GM06990 (cell line): ENCODE results near the gene ARL4D.

Experiments
- DNase-seq: peaks from one replicate; pipeline ENCODE4 v3.0.0-alpha.2; 2011; ENCODE audit not compliant: insufficient read length; ENCODE audit errors: extremely low read depth
- H3K27me3 ChIP-seq: replicated peaks from 2 replicates; pipeline ENCODE4 v1.6.0; 2011; ENCODE audit warnings: low read length; ENCODE audit not compliant: control insufficient read depth, insufficient read depth
- H3K36me3 ChIP-seq: 2 replicates; pipeline ENCODE4 v1.5.1; 2011; ENCODE audit warnings: low read length; ENCODE audit not compliant: control insufficient read depth, insufficient read depth
- H3K4me3 ChIP-seq: replicated peaks from 2 replicates; pipeline ENCODE4 v1.5.1; 2011; ENCODE audit warnings: low read depth, mild to moderate bottlenecking, control low read depth, low read length
- CTCF ChIP-seq: IDR thresholded peaks from 2 replicates; pipeline ENCODE4 v1.5.1; 2011; ENCODE audit warnings: low read length, control low read depth, mild to moderate bottlenecking, inconsistent platforms; ENCODE audit not compliant: insufficient read depth, poor library complexity, severe bottlenecking

The ARL4D gene

GRCh38 chr17:43434902-43435319 lies 36.1 kb downstream of the ARL4D start:
- Histone ChIP-seq H3K27me3 (no peaks in the 10 kb centered on the region; the same call in none of the 2 replicates), H3K4me3 (no peak overlapping the region), H3K36me3 (no peaks in the 10 kb centered on the region)
- no peak for TF ChIP-seq CTCF
- no peak for DNase-seq

GRCh38 chr17:43437756-43438155 lies 39.0 kb downstream of the ARL4D start:
- no peak for TF ChIP-seq CTCF
- no peak overlapping the region for H3K4me3 ChIP-seq

GRCh38 chr17:43438626-43439025 lies 39.8 kb downstream of the ARL4D start:
- DNase-seq, result no peak
- Histone ChIP-seq H3K4me3 (no peak overlapping the region), H3K36me3 (no peaks in the 10 kb centered on the region), H3K27me3 (no peaks in the 10 kb centered on the region; the same call in 1 of the 2 replicates)
- no peak for TF ChIP-seq CTCF

More at GRCh38 chr17:43437756-43438155, 39.0 kb downstream of the ARL4D start:
- no peak for DNase-seq
- Histone ChIP-seq H3K36me3 (no peaks in the 10 kb centered on the region), H3K27me3 (no peaks in the 10 kb centered on the region; the same call in 1 of the 2 replicates)

GRCh38 chr17:43439041-43439440 lies 40.2 kb downstream of the ARL4D start:
- Histone ChIP-seq H3K27me3 (no peaks in the 10 kb centered on the region; the same call in 1 of the 2 replicates), H3K36me3 (no peaks in the 10 kb centered on the region), H3K4me3 (no peak overlapping the region)
- no peak for DNase-seq
- no peak for TF ChIP-seq CTCF

- H3K4me3 ChIP-seq, result no peak overlapping the region
- TF ChIP-seq CTCF, result no peak
- H3K27me3 ChIP-seq, result no peaks in the 10 kb centered on the region; the same call in 1 of the 2 replicates
- H3K36me3 ChIP-seq, result no peaks in the 10 kb centered on the region
- no peak for DNase-seq
These were observed 43.9 kb downstream of the ARL4D start for GRCh38 chr17:43442711-43443110.

GRCh38 chr17:43443381-43443780 lies 44.6 kb downstream of the ARL4D start:
- Histone ChIP-seq H3K27me3 (no peaks in the 10 kb centered on the region; the same call in 1 of the 2 replicates), H3K4me3 (no peak overlapping the region), H3K36me3 (no peaks in the 10 kb centered on the region)
- no peak for TF ChIP-seq CTCF
- no peak for DNase-seq
